Uterine smooth muscle cell (primary cell): ENCODE data around the gene IFT52. TPM values are rescaled to one million over a fixed set of nuclear protein-coding genes. Genes with fewer than 3 reads are reported as not detected.

Experiments used
- total RNA-seq: library from RNA; depleted of rRNA; stranded (reverse); fragments of >200 nt; gene quantifications from 2 replicates; pipeline ENCODE4 v1.2.3, GENCODE V29; 2014

The IFT52 gene
- 36.5 and 36.7 TPM in 2 replicates for total RNA-seq

GRCh38 chr20:43590392-43591303 lies at the start of gene IFT52:
Gene IFT52, plus strand, starts transcription at chr20:43590937. Its CDS starts 3,762 bp downstream, at chr20:43594699.

GRCh38 chr20:43558412-43559146 lies 32.2 kb upstream of the IFT52 start, which contains the start of gene SGK2:
Gene SGK2, plus strand, starts transcription at chr20:43559027. Its CDS starts 7,469 bp downstream, at chr20:43566496.

GRCh38 chr20:43666376-43667328 lies 75.9 kb downstream of the IFT52 start, which contains the start of gene MYBL2:
Gene MYBL2, plus strand, starts transcription at chr20:43667114. Its CDS starts 170 bp downstream, at chr20:43667284.

Other genes with a start within 250 kb of the IFT52 start
- 41.0 and 55.3 TPM in 2 replicates for gene SRSF6, start 133.0 kb upstream of the IFT52 start, total RNA-seq
- gene L3MBTL1, start 83.2 kb upstream of the IFT52 start, total RNA-seq: 8.0 and 13.7 TPM in 2 replicates
- gene SGK2, start 31.9 kb upstream of the IFT52 start, total RNA-seq: 0.44 and 1.1 TPM in 2 replicates
- 3.0 and 16.8 TPM in 2 replicates for gene MYBL2, start 76.2 kb downstream of the IFT52 start, total RNA-seq
- not detected in 2 replicates for gene GTSF1L, start 136.1 kb downstream of the IFT52 start, total RNA-seq